Fibroblast of pulmonary artery (primary cell): ENCODE measurements around the gene AKAP8.

Source experiments
- DNase-seq: peaks from one replicate; pipeline ENCODE4 v3.0.0-alpha.2; 2010; ENCODE audit warnings: low read depth
- H3K4me3 ChIP-seq: replicated peaks from 2 replicates; pipeline ENCODE4 v1.5.1; 2011; ENCODE audit warnings: low read depth, mild to moderate bottlenecking, control low read depth, low read length, moderate library complexity
- TF ChIP-seq, protein P1 (sequence below): IDR thresholded peaks from 2 replicates; pipeline ENCODE4 v1.5.1; 2011; ENCODE audit warnings: mild to moderate bottlenecking, control low read depth, low read length, inconsistent platforms; ENCODE audit errors: missing control alignments

Gene AKAP8

DNA sequence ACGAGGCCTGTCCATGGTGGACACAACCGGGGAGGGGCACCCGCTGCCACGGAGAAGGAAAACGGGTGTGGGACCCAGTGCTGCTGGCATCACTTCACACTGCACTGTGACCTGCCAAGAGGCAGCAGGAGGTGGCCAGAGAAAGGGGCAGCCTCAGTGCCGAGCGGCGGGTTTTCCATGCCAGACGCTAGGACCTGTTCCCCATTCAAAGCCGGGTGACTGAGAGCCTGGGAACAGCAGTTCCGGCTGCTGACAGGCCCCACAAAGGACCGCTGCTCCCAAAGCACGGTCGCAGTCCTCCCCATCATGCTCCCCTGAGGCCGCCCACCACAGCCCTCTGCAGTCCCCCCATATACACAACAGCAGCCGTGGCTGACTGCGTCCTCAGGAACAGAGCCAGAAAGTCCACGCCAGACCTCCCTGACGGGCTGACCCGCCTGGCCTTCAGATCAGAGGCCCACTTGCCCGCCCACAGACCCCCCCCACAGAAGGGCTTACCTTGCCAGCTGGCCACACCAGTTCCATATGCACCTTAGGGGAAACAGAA lies 5.4 kb downstream of the AKAP8 start:
- no peak for DNase-seq
- TF ChIP-seq, protein P1, sequence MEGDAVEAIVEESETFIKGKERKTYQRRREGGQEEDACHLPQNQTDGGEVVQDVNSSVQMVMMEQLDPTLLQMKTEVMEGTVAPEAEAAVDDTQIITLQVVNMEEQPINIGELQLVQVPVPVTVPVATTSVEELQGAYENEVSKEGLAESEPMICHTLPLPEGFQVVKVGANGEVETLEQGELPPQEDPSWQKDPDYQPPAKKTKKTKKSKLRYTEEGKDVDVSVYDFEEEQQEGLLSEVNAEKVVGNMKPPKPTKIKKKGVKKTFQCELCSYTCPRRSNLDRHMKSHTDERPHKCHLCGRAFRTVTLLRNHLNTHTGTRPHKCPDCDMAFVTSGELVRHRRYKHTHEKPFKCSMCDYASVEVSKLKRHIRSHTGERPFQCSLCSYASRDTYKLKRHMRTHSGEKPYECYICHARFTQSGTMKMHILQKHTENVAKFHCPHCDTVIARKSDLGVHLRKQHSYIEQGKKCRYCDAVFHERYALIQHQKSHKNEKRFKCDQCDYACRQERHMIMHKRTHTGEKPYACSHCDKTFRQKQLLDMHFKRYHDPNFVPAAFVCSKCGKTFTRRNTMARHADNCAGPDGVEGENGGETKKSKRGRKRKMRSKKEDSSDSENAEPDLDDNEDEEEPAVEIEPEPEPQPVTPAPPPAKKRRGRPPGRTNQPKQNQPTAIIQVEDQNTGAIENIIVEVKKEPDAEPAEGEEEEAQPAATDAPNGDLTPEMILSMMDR, result no peak
- no peak overlapping the region for H3K4me3 ChIP-seq

DNA sequence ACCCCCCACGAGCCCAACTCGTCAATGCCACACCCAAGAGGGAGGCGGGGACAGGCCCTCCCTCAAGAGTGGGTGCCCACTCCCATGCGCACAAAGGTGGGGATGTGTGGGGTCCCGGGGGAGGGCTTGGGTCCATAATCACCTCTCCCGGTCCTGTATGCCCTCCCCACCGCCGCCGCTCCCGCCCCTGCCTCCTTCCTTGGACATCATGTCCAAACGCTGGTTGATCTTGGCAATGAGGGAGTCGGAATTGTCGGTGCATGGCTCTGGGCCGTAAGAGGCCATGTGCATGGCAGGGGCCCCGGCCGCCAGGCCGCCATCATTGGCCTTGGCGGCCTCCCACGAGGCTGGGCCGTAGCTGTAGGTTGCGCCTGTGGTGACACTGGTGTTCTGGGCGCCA lies 5.9 kb downstream of the AKAP8 start:
- H3K4me3 ChIP-seq, result no peak overlapping the region
- TF ChIP-seq, protein P1, result no peak
- DNase-seq, result no peak

DNA sequence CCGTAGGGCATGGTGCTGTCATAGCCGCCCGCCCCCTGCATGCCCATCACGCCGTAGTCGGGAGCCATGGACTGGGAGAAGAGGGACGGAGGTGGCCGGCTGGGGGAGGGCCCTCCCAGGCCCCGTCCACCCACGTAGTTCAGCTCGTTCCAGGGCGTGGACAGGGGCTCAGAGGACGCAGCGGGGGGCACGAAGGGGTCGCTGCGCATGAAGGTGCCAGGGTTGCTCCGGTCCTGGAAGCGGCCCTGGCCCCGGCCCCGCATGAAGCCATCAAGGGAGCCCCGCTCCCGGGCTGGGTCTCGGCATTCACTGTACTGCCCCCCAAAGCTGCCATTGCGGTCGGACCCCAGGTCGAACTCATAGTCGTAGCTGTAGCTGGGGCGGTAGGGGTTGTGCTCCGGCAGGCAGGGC lies 6.7 kb downstream of the AKAP8 start:
- TF ChIP-seq, protein P1, result no peak
- no peak for DNase-seq
- H3K4me3 ChIP-seq, result no peak overlapping the region

DNA sequence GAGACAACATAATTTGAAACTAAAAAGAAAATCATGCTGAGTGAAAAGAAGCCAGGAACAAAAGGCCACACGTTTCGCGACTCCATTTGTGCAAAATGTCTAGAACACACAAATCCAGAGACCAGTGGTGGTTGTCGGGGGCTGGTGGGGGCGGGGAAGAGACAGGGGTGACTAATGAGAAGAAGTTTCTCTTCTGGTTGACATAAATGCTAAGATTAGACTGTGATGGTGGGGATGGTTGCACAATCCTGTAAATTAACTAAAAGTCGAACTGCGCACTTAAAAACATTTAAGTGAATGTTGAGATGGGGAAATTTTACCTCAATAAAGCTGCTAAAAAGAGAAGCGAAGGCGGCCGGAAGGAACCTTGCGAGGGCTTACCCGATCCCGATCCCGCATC lies 7.1 kb downstream of the AKAP8 start:
- DNase-seq, result no peak
- TF ChIP-seq, protein P1, result no peak
- no peak overlapping the region for H3K4me3 ChIP-seq

DNA sequence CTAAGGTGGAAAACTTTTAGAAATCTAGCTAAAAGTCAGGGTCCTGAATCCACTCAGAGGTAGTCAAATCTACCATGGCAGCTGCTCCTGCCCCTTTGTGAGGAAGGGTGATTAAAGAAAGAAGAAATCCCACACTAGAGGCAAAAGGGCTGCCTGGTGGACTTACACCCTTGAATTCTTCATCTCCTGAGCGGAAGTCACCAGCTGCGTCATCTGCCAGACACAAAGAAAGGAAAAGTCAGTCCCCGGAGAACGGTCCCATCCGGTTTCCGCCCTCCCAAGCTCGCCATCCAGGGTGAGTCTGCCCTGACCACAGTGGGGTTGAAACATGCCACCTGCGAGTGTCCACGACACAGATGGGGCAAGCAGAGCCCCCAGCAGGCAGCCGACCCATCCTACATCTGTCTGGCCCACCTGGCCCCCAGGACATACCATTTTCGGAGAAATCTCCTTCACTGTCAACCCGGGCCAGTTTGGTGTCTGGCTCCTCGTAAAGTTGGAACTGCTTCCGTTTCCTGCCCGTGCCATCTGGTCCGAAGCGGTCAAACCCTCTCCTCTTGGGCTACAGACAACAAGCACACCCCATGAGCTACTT lies 7.7 kb downstream of the AKAP8 start:
- TF ChIP-seq, protein P1, result no peak
- DNase-seq, result no peak
- H3K4me3 ChIP-seq, result no peak overlapping the region

DNA sequence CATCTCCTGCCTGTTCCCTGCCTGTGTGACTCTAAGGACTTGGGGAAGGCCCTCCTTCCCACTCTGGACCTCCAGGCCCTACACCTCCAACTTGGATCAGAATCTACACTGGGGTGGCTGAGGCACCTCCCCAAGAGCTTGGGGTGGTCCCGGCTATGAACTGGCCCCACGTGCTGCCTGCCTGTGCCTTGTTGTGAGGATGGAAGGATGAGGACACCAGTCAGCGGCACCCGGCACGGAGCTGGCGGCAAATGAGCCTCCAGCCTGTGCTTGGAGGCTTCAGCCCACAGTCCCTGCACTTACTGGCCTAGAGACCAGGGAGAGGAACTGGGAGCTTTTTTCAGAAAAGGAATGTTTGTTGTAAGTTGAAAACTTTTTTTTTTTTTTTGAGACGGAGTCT lies 8.5 kb downstream of the AKAP8 start:
- TF ChIP-seq, protein P1, result no peak
- no peak for DNase-seq
- H3K4me3 ChIP-seq, result no peak overlapping the region

DNA sequence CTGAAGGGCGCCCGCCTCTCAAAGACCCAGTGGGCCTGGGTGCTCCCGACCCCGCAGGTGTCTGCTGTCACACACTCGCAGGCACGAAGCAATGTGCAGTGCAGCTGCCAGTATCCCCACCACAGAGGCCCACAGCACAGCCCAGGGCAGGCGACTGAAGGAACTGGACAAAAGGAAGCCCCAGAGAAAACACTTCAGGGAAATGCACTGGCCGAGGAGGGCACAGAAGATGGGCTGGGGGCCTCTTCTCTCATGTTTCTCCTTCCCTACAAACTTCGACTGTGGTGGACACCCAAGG lies 10.0 kb downstream of the AKAP8 start:
- TF ChIP-seq, protein P1, result no peak
- DNase-seq, result no peak
- H3K4me3 ChIP-seq, result no peak overlapping the region
